H9 (cell line): ENCODE data around the gene SLC38A11. TPM values are rescaled to one million over a fixed set of nuclear protein-coding genes. Genes with fewer than 3 reads are reported as not detected.
"Not testable (repeated sequence)": the region's sequence is repeated elsewhere in the genome, so short reads cannot be mapped to it uniquely, and the experiment has no call there.

ENCODE experiments used
- DNase-seq: peaks from one replicate; pipeline ENCODE4 v3.0.0-alpha.2; 2017
- H2AFZ ChIP-seq: one replicate; pipeline ENCODE4 v1.6.1; 2013; ENCODE audit warnings: mild to moderate bottlenecking, low read length, control low read depth, moderate library complexity
- H2AK5ac ChIP-seq: 2 replicates; pipeline ENCODE4 v1.6.1; 2013; ENCODE audit warnings: low read length, control low read depth, mixed read lengths; ENCODE audit not compliant: insufficient read length
- H2BK120ac ChIP-seq: one replicate; pipeline ENCODE4 v1.6.1; 2013; ENCODE audit warnings: low read depth, mild to moderate bottlenecking, low read length, control low read depth, inconsistent platforms; ENCODE audit not compliant: poor library complexity, severe bottlenecking
- H2BK12ac ChIP-seq: 2 replicates; pipeline ENCODE4 v1.6.1; 2013; ENCODE audit warnings: low read length, control low read depth, mixed read lengths, low read depth; ENCODE audit not compliant: insufficient read length
- H2BK15ac ChIP-seq: 2 replicates; pipeline ENCODE4 v1.6.1; 2013; ENCODE audit warnings: low read depth, low read length, control low read depth
- H2BK20ac ChIP-seq: one replicate; pipeline ENCODE4 v1.6.1; 2013; ENCODE audit warnings: low read depth, mild to moderate bottlenecking, low read length, control low read depth, inconsistent platforms; ENCODE audit not compliant: poor library complexity, severe bottlenecking
- H2BK5ac ChIP-seq: 2 replicates; pipeline ENCODE4 v1.6.1; 2013; ENCODE audit warnings: low read length, control low read depth, mixed read lengths; ENCODE audit not compliant: insufficient read length
- H3K14ac ChIP-seq: 2 replicates; pipeline ENCODE4 v1.6.1; 2013; ENCODE audit warnings: low read length, control low read depth; ENCODE audit not compliant: insufficient read depth
- H3K18ac ChIP-seq: 2 replicates; pipeline ENCODE4 v1.6.1; 2013; ENCODE audit warnings: low read depth, mild to moderate bottlenecking, mixed read lengths, low read length, control low read depth; ENCODE audit not compliant: insufficient read length
- H3K23ac ChIP-seq: 2 replicates; pipeline ENCODE4 v1.6.1; 2013; ENCODE audit warnings: low read length, control low read depth, mixed read lengths, low read depth; ENCODE audit not compliant: insufficient read length
- H3K23me2 ChIP-seq: 2 replicates; pipeline ENCODE4 v1.6.1; 2013; ENCODE audit warnings: low read depth, mild to moderate bottlenecking, mixed read lengths, low read length, control low read depth; ENCODE audit not compliant: insufficient read length, poor library complexity, severe bottlenecking
- H3K27ac ChIP-seq: 2 replicates; pipeline ENCODE4 v1.5.1; 2013; ENCODE audit warnings: low read length, control low read depth, mixed read lengths, low read depth; ENCODE audit not compliant: insufficient read length
- H3K27me3 ChIP-seq: 2 replicates; pipeline ENCODE4 v1.6.1; 2013; ENCODE audit warnings: low read length, control low read depth, inconsistent platforms; ENCODE audit not compliant: insufficient read depth
- H3K4ac ChIP-seq: 2 replicates; pipeline ENCODE4 v1.6.1; 2013; ENCODE audit warnings: low read depth, mild to moderate bottlenecking, control low read depth, inconsistent platforms, low read length, moderate library complexity
- H3K4me1 ChIP-seq: 2 replicates; pipeline ENCODE4 v1.6.1; 2013; ENCODE audit warnings: low read length, control low read depth, inconsistent platforms; ENCODE audit not compliant: insufficient read depth
- H3K4me2 ChIP-seq: 2 replicates; pipeline ENCODE4 v1.6.1; 2013; ENCODE audit warnings: low read length, control low read depth, mixed read lengths; ENCODE audit not compliant: insufficient read length, insufficient read depth
- H3K56ac ChIP-seq: 2 replicates; pipeline ENCODE4 v1.6.1; 2013; ENCODE audit warnings: low read depth, mild to moderate bottlenecking, mixed read lengths, low read length, control low read depth; ENCODE audit not compliant: insufficient read length
- H3K79me1 ChIP-seq: 2 replicates; pipeline ENCODE4 v1.6.1; 2013; ENCODE audit warnings: low read depth, mild to moderate bottlenecking, moderate library complexity, low read length, control low read depth, inconsistent platforms; ENCODE audit not compliant: insufficient read depth, poor library complexity, severe bottlenecking
- H3K79me2 ChIP-seq: 2 replicates; pipeline ENCODE4 v1.6.1; 2013; ENCODE audit warnings: low read length, control low read depth, inconsistent platforms; ENCODE audit not compliant: insufficient read depth
- H3K9ac ChIP-seq: 2 replicates; pipeline ENCODE4 v1.6.1; 2013; ENCODE audit warnings: low read length, control low read depth, mixed read lengths; ENCODE audit not compliant: insufficient read length; ENCODE audit errors: extremely low read depth
- H3K9me3 ChIP-seq: one replicate; pipeline ENCODE4 v1.6.1; 2013; ENCODE audit warnings: low read depth, low read length, inconsistent platforms; ENCODE audit not compliant: control insufficient read depth
- H3T11ph ChIP-seq: one replicate; pipeline ENCODE4 v1.6.1; 2013; ENCODE audit warnings: mild to moderate bottlenecking, low read length, control low read depth, inconsistent platforms
- H4K20me1 ChIP-seq: one replicate; pipeline ENCODE4 v1.6.1; 2013; ENCODE audit not compliant: control insufficient read depth, insufficient read length, insufficient read depth
- H4K5ac ChIP-seq: 2 replicates; pipeline ENCODE4 v1.6.1; 2013; ENCODE audit warnings: low read depth, mild to moderate bottlenecking, mixed read lengths, low read length, control low read depth; ENCODE audit not compliant: insufficient read length
- H4K8ac ChIP-seq: replicated peaks from 2 replicates; pipeline ENCODE4 v1.6.1; 2013; ENCODE audit warnings: low read length, control low read depth, mixed read lengths, low read depth; ENCODE audit not compliant: insufficient read length
- H4K91ac ChIP-seq: 2 replicates; pipeline ENCODE4 v1.6.1; 2013; ENCODE audit warnings: low read depth, mild to moderate bottlenecking, moderate library complexity, mixed read lengths, low read length, control low read depth; ENCODE audit not compliant: insufficient read length
- H3K27ac Mint-ChIP-seq, 3 experiments: 2 replicates in 2 of 3; 3 replicates in 1 of 3; pipeline ENCODE4 v1.8.0; 2020 to 2021; ENCODE audit warnings: mixed read lengths in 3 of 3, mild to moderate bottlenecking in 1 of 3, moderate library complexity in 1 of 3
- H3K27me3 Mint-ChIP-seq: 2 replicates; pipeline ENCODE4 v1.8.0; 2021; ENCODE audit warnings: low read depth, mild to moderate bottlenecking, moderate library complexity, mixed read lengths
- H3K36me3 Mint-ChIP-seq, 3 experiments: 2 replicates in 2 of 3; 3 replicates in 1 of 3; pipeline ENCODE4 v1.8.0; 2020 to 2021; ENCODE audit warnings: low read depth in 3 of 3, mixed read lengths in 3 of 3; ENCODE audit not compliant: insufficient read depth in 1 of 3
- H3K4me1 Mint-ChIP-seq, 2 experiments: 2 replicates each; pipeline ENCODE4 v1.8.0; 2020; ENCODE audit warnings: mixed read lengths in 2 of 2
- H3K4me3 Mint-ChIP-seq, 2 experiments: 2 replicates in 1 of 2; 3 replicates in 1 of 2; pipeline ENCODE4 v1.8.0; 2020 to 2021; ENCODE audit warnings: mild to moderate bottlenecking in 2 of 2, mixed read lengths in 2 of 2, moderate library complexity in 1 of 2
- H3K9me3 Mint-ChIP-seq, 2 experiments: 2 replicates in 1 of 2; 3 replicates in 1 of 2; pipeline ENCODE4 v1.8.0; 2020; ENCODE audit warnings: mild to moderate bottlenecking in 2 of 2, mixed read lengths in 2 of 2, moderate library complexity in 1 of 2
- WGBS: extraction: QIAGEN DNeasy Blood & Tissue Kit; methylation state at CpG from one replicate; pipeline ENCODE4 v1.1.7; 2013; ENCODE audit warnings: missing lambda C conversion rate, low lambda C conversion rate, mixed read lengths; ENCODE audit not compliant: insufficient read length; ENCODE audit errors: extremely low coverage; 5-methylcytosine and 5-hydroxymethylcytosine counted together
- total RNA-seq: library from RNA; stranded (reverse); gene quantifications from 2 replicates; pipeline ENCODE4 v1.2.1, GENCODE V29; 2021
- TF ChIP-seq, protein P1 (sequence below): fragments of 200-600 bp; sonication (generic); conservative IDR thresholded peaks from 3 replicates; pipeline ENCODE4 v1.8.0; 2021; ENCODE audit warnings: antibody characterized with exemption, mild to moderate bottlenecking

SLC38A11 gene
- total RNA-seq, 1 experiment from 2014 or later = not detected

DNA sequence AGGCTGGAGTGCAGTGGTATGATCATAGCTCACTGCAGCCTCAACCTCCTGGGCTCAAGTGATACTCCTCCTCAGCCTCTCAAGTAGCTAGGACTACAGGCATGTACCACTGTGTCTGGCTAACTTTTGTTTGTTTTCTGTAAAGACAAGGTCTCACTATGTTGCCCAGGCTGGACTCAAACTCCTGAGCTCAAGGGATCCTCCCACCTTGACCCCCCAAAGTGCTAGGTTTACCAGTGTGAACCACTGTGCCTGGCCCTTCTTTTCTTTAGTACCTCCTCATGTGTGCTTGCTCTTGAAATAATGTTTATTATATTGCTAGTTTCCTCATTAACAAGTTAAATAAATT, 94.7 kb downstream of the SLC38A11 start:
- TF ChIP-seq, protein P1, sequence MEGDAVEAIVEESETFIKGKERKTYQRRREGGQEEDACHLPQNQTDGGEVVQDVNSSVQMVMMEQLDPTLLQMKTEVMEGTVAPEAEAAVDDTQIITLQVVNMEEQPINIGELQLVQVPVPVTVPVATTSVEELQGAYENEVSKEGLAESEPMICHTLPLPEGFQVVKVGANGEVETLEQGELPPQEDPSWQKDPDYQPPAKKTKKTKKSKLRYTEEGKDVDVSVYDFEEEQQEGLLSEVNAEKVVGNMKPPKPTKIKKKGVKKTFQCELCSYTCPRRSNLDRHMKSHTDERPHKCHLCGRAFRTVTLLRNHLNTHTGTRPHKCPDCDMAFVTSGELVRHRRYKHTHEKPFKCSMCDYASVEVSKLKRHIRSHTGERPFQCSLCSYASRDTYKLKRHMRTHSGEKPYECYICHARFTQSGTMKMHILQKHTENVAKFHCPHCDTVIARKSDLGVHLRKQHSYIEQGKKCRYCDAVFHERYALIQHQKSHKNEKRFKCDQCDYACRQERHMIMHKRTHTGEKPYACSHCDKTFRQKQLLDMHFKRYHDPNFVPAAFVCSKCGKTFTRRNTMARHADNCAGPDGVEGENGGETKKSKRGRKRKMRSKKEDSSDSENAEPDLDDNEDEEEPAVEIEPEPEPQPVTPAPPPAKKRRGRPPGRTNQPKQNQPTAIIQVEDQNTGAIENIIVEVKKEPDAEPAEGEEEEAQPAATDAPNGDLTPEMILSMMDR = no peak
- no peak overlapping the region for H3K4me3 Mint-ChIP-seq
- no peak for DNase-seq
- Histone ChIP-seq H3K4ac (no peak overlapping the region), H4K5ac (no peak overlapping the region), H3K79me2 (no peaks in the 10 kb centered on the region), H3K23ac (no peak overlapping the region), H4K91ac (no peak overlapping the region), H3K14ac (no peak overlapping the region), H3K56ac (no peak overlapping the region), H2BK12ac (no peak overlapping the region), H4K8ac (no peak overlapping the region), H3T11ph (no peak overlapping the region), H2BK20ac (no peak overlapping the region), H3K27me3 (no peaks in the 10 kb centered on the region), H3K27ac (no peak overlapping the region), H3K23me2 (no peaks in the 10 kb centered on the region), H2AFZ (no peak overlapping the region), H2BK15ac (no peak overlapping the region), H2AK5ac (no peak overlapping the region), H2BK5ac (no peak overlapping the region), H4K20me1 (no peaks in the 10 kb centered on the region), H3K9ac (no peak overlapping the region), H3K9me3 (no peaks in the 10 kb centered on the region), H3K18ac (no peak overlapping the region), H2BK120ac (no peak overlapping the region), H3K79me1 (no peaks in the 10 kb centered on the region), H3K4me1 (no peaks in the 10 kb centered on the region), H3K4me2 (no peak overlapping the region)
- H3K27me3 Mint-ChIP-seq = no peaks in the 10 kb centered on the region
- H3K27ac Mint-ChIP-seq = no peak overlapping the region
- no peaks in the 10 kb centered on the region for H3K36me3 Mint-ChIP-seq
- no peaks in the 10 kb centered on the region for H3K4me1 Mint-ChIP-seq
- no peaks in the 10 kb centered on the region for H3K9me3 Mint-ChIP-seq

DNA sequence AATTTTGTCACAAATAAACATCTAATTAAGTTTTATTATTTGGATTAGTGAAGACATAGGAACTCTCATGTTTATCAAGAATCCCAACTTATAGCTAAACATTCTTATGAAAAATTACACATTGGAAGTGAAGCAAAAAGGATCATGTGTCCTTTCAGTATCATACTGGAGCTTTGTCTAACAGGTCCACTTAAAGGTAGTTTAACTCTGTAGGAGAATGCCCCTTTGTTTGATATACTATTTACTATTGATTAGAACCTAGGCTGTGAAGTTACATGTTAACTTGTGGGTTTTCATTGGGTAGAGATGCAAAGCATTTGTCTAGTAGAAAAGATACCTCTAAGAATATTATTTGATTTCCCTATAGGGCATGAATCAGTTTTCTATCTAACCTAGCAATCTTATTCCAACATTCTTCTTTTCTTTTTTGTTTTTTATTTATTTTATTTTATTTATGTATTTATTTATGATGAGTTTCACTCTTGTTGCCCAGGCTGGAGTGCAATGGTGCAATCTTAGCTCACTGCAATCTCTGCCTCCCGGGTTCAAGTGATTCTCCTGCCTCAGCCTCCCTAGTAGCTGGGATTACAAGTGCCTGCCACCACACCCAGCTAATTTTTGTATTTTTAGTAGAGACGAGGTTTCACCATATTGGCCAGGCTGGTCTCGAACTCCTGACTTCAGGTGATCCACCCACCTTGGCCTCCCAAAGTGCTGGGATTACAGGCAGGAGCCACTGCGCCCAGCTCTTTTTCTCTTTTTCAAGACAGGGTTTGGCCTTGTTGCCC, 95.2 kb downstream of the SLC38A11 start:
- H3K18ac ChIP-seq = not testable (repeated sequence)

More for the DNA sequence above, 95.2 kb downstream of the SLC38A11 start:
- H3K23me2 ChIP-seq, H2BK20ac ChIP-seq, H3K9ac ChIP-seq, H3K27me3 ChIP-seq, H4K20me1 ChIP-seq, H3K79me1 ChIP-seq, H3K4me3 Mint-ChIP-seq, H3T11ph ChIP-seq, H2BK15ac ChIP-seq, H3K4me2 ChIP-seq, H4K91ac ChIP-seq, H3K14ac ChIP-seq, H4K8ac ChIP-seq, H4K5ac ChIP-seq, H2BK5ac ChIP-seq, H3K79me2 ChIP-seq, H2AK5ac ChIP-seq, H3K4me1 ChIP-seq, H3K23ac ChIP-seq, DNase-seq, H2BK120ac ChIP-seq, H3K9me3 ChIP-seq, H3K56ac ChIP-seq, H3K9me3 Mint-ChIP-seq, H2AFZ ChIP-seq, H2BK12ac ChIP-seq, H3K4ac ChIP-seq, H3K27me3 Mint-ChIP-seq, H3K27ac ChIP-seq, H3K4me1 Mint-ChIP-seq, H3K27ac Mint-ChIP-seq, H3K36me3 Mint-ChIP-seq: not testable (repeated sequence)
- WGBS = no CpG with 5 or more reads among the region's 4 CpGs
